ENCODE measurements around the gene KIF25. TPM values are rescaled to one million over a fixed set of nuclear protein-coding genes. Genes with fewer than 3 reads are reported as not detected.

The KIF25 gene
- total RNA-seq, 1 experiment from 2014 or later, result not detected

GRCh38 chr6:168031411-168031971, 34.0 kb downstream of the KIF25 start:
- DNase-seq (ENCODE audit: unreplicated experiment), result no peak
- H3K9me3 Mint-ChIP-seq (ENCODE audit: unreplicated experiment), result no peaks in the 10 kb centered on the region
- H3K27ac Mint-ChIP-seq (ENCODE audit: low read depth, unreplicated experiment), result no peak overlapping the region
- no peaks in the 10 kb centered on the region for H3K27me3 Mint-ChIP-seq (ENCODE audit: insufficient read depth, unreplicated experiment)
- ChIA-PET POLR2A (no interaction called here), CTCF (no interaction called here)
- H3K36me3 Mint-ChIP-seq (ENCODE audit: insufficient read depth, unreplicated experiment), result no peaks in the 10 kb centered on the region
- BruUV-seq (replicated peaks), result no TSS peak
- H3K4me1 Mint-ChIP-seq (ENCODE audit: insufficient read depth, unreplicated experiment), result peaks cover 15% of the 10 kb centered on the region
- H3K4me3 Mint-ChIP-seq (ENCODE audit: unreplicated experiment), result no peak overlapping the region
- no peak for TF ChIP-seq CTCF (IDR thresholded peaks at IDR 0.05; ENCODE audit: unreplicated experiment)
- intact Hi-C loops (cut with micrococcal nuclease), result no loop called here

- no peaks in the 10 kb centered on the region for H3K9me3 Mint-ChIP-seq (ENCODE audit: unreplicated experiment)
- H3K27ac Mint-ChIP-seq (ENCODE audit: low read depth, unreplicated experiment), result no peak overlapping the region
- intact Hi-C loops (cut with micrococcal nuclease), result no loop called here
- no peak for TF ChIP-seq CTCF (IDR thresholded peaks at IDR 0.05; ENCODE audit: unreplicated experiment)
- no peaks in the 10 kb centered on the region for H3K36me3 Mint-ChIP-seq (ENCODE audit: insufficient read depth, unreplicated experiment)
- POLR2A ChIA-PET, result interaction anchor here (0.6 to 0.7 kb wide), 2 partner anchors 10 to 40 kb away, joined by 3 to 4 read pairs; no protein-coding TSS in a partner anchor
- peaks cover 17% of the 10 kb centered on the region for H3K4me1 Mint-ChIP-seq (ENCODE audit: insufficient read depth, unreplicated experiment)
- BruUV-seq (replicated peaks), result no TSS peak
- H3K27me3 Mint-ChIP-seq (ENCODE audit: insufficient read depth, unreplicated experiment), result no peaks in the 10 kb centered on the region
- DNase-seq (ENCODE audit: unreplicated experiment), result peak; percentile 46
- no peak overlapping the region for H3K4me3 Mint-ChIP-seq (ENCODE audit: unreplicated experiment)
- CTCF ChIA-PET, result interaction anchor here (0.6 kb wide), 1 partner anchor 501 kb away, joined by 4 read pairs; no protein-coding TSS in a partner anchor
These were observed 34.7 kb downstream of the KIF25 start for GRCh38 chr6:168032005-168032760.

- no peak for TF ChIP-seq CTCF (IDR thresholded peaks at IDR 0.05; ENCODE audit: unreplicated experiment)
- POLR2A ChIA-PET, result no interaction called here
- no TSS peak for BruUV-seq (replicated peaks)
- no peaks in the 10 kb centered on the region for H3K9me3 Mint-ChIP-seq (ENCODE audit: unreplicated experiment)
- H3K36me3 Mint-ChIP-seq (ENCODE audit: insufficient read depth, unreplicated experiment), result no peaks in the 10 kb centered on the region
- CTCF ChIA-PET, result no interaction called here
- H3K27ac Mint-ChIP-seq (ENCODE audit: low read depth, unreplicated experiment), result no peak overlapping the region
- H3K4me3 Mint-ChIP-seq (ENCODE audit: unreplicated experiment), result no peak overlapping the region
- H3K27me3 Mint-ChIP-seq (ENCODE audit: insufficient read depth, unreplicated experiment), result no peaks in the 10 kb centered on the region
- no peak for DNase-seq (ENCODE audit: unreplicated experiment)
- peaks cover 21% of the 10 kb centered on the region for H3K4me1 Mint-ChIP-seq (ENCODE audit: insufficient read depth, unreplicated experiment)
- intact Hi-C loops (cut with micrococcal nuclease), result no loop called here
These were observed 36.3 kb downstream of the KIF25 start for GRCh38 chr6:168033791-168034190.

GRCh38 chr6:168034537-168034936, 37.1 kb downstream of the KIF25 start:
- H3K27ac Mint-ChIP-seq (ENCODE audit: low read depth, unreplicated experiment), result no peak overlapping the region
- peaks cover 21% of the 10 kb centered on the region for H3K4me1 Mint-ChIP-seq (ENCODE audit: insufficient read depth, unreplicated experiment)
- TF ChIP-seq CTCF (IDR thresholded peaks at IDR 0.05; ENCODE audit: unreplicated experiment), result no peak
- ChIA-PET POLR2A (no interaction called here), CTCF (no interaction called here)
- intact Hi-C loops (cut with micrococcal nuclease), result no loop called here
- no peaks in the 10 kb centered on the region for H3K27me3 Mint-ChIP-seq (ENCODE audit: insufficient read depth, unreplicated experiment)
- H3K4me3 Mint-ChIP-seq (ENCODE audit: unreplicated experiment), result peak overlapping the region; percentile 73
- no peak for DNase-seq (ENCODE audit: unreplicated experiment)
- H3K9me3 Mint-ChIP-seq (ENCODE audit: unreplicated experiment), result no peaks in the 10 kb centered on the region
- BruUV-seq (replicated peaks), result no TSS peak
- H3K36me3 Mint-ChIP-seq (ENCODE audit: insufficient read depth, unreplicated experiment), result no peaks in the 10 kb centered on the region
